ENCODE data around the gene MEST.
A peak's percentile ranks its signal among the peaks of the same experiment; 100 is the strongest.
"Not testable (repeated sequence)": the region's sequence is repeated elsewhere in the genome, so short reads cannot be mapped to it uniquely, and the experiment has no call there.

Gene MEST

DNA sequence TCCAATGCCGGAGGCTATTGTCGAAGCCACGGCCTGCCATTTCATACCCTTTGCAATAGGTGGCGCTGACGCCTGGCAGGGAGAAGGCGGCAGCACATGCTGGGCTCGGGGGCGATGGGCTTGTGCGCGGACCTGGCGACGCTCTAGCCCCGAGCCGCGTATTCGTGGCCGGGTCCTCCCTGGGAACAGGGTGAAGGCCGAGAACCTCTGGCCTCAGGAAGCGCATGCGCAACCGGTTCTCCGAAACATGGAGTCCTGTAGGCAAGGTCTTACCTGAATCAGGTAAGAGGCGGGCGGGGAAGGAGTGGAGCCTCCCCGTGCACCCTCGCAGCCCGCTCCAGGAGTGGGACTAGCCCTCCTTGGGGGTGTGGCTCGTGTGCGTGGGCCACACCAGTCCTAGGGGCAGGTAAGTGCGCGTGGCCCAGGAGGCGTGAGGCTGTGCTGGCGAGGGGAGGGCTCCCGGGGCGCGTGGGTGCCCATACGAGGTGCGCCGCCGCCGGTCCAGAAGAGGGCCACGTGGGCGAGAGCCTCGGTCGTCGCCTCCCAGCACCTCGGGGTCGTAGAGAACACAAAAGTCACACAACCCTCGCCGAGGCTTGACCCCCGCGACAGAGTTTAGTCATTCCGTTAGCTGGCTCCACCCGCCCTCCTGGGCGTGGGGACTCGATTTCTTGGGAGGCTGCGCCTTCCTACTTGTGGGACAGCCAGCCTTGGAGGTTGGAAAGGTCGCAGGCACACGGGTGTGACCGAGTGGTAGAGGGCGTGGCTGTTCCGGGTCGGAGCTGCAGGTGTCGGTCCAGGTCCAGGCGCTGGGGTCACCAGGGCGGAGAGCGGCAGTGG is 5.6 kb upstream of the MEST start:
- peak; percentile 71 for DNase-seq

GRCh38 chr7:130486954-130487436 is 4.9 kb upstream of the MEST start:
- no peak for DNase-seq

- DNase-seq, result no peak
Measured at GRCh38 chr7:130488392-130489139, 3.3 kb upstream of the MEST start.

DNA sequence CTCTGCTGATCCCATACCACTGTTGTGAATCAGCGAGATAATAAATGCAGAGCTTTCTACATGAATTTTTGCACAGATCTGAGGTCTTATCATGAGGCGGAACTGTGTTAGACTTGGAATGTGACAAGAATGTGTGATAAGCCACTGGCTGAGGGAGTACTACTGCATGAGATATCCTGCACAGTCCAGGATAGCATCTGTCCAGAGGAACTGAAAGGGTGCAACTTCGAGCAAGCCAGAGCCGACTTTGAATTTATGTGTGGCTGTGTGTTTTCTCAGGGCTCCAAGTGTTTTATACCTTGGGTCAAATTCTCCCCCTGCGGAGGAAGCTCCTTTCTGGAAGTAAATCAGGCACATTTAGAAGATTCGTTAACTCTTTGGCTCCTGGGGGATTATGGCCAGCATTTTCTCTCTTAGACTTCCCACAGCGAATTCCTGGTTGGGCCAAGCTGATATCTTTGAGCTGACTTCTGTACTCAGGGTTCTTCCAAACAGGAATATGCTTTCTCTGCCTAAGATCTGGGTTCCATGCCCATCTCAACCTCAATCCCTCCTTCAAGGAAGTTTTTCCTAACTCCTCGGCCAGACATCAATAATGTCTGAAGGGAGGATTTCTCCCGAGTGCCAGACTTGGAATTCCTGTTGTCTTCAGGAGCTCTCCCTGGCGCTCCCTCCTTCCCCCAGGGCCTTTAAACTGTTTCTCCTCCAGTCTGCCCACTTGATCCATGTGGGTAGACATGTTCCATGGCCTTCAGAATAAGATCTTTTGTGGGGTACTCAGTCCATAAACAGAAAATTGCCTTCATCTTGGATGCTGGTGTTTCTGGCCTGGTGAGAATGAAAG is 2.5 kb upstream of the MEST start:
- no peak for DNase-seq

DNA sequence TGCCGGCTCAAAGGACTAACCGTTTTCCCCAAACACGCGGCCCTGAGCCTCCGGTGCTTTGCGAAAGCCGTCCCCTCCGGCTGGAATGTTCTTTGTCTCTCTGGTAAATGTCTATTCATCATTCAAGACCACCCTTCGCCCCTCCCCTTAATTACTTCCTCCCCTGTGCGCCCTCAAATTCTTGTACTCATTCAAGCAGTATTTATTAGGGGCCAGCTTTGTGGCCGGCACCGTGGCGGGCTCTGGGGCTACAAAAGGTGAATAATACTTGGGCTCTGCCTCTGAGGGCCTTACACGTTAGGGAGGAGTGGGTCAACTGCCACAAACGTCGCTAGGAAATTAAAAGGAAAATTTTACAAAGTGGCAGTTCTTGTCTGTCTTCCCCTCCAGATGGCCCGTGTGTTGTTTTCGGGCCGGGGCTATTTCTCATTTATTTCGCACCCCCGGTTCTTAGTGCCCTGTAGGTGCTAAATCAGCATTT is 1.5 kb upstream of the MEST start:
- no peak for DNase-seq

GRCh38 chr7:130490888-130491804 is 739 bp upstream of the MEST start:
- DNase-seq, result peak; percentile 52

- DNase-seq, result peak; percentile 15
Measured at GRCh38 chr7:130492523-130493274, 814 bp downstream of the MEST start.

GRCh38 chr7:130493275-130493873 is 1.5 kb downstream of the MEST start:
- no peak for DNase-seq

DNA sequence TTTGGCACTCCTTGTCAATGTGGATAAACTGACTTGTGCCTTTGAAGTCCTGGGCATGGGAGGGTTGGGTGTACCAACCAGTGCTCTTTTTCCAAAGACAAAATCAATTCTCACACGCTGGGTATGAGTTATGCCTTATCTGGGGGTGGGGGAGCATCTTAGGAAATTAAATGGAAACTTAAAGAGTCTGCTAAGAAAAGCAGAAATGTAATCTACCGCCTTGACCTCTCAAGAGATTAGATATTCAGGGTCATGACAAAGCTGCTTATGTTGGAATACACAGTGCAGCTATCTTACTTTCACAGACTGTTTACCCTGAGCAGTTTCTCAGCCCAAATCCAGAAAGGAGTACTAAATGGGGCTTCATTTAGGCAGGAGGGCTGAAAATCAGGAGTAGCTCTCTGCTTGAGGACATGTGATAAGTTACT is 2.6 kb downstream of the MEST start:
- no peak for DNase-seq

DNA sequence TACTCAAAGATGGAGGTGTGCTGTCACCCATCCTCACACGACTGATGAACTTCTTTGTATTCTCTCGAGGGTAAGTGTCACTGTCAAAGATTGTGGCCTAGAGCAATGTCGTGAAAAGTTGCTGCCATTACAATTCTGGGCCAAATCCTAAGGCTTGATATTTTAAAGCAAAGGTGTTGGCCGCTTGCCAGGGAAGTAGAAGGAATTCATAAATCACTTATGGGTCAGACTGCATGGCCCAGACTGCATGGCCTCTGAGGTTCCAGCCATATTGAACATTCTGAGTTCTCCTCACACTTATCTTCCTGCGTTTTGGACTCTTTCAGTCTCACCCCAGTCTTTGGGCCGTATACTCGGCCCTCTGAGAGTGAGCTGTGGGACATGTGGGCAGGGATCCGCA is 8.6 kb downstream of the MEST start:
- no peak for DNase-seq

DNA sequence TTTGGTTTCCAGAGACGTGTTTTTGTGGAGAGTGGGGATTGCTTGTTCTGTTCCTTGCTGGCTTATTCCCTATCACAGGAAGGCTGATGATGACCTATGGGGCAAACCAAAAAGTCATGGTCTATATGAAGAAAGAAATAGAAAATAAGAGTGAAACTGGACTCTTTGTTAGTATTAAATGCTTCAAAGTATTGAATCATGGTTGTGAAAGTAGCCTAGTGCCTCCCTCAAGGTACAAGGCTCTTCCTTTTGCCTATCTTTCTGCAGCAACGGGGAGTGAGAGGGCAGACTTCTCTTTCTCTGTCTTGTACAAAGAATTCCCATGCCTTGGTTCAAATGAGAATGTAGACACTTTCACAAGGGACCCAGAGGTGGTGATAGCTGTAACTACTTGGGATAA is 9.0 kb downstream of the MEST start:
- DNase-seq, result no peak

GRCh38 chr7:130505753-130506152 is 13.9 kb downstream of the MEST start:
- no peak for DNase-seq

DNA sequence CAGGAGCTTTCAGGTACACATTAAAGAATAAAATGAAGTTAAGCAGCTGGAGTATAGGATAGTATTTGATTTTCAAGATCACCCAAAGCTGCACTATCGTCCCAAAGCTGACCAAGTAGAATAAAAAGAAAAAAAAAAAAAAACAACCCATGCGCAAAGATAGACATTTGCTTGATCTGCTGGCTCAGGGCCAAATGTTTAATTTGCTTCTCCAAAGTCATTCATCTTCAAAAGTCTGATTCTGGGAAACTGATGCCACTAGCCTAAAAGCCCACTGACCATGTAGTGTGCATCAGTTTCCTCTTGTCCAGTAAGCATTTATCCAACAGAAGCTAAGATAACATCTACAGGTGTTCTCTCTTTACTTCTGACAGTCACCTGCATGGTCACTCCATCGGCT is 14.5 kb downstream of the MEST start:
- DNase-seq, result no peak

DNA sequence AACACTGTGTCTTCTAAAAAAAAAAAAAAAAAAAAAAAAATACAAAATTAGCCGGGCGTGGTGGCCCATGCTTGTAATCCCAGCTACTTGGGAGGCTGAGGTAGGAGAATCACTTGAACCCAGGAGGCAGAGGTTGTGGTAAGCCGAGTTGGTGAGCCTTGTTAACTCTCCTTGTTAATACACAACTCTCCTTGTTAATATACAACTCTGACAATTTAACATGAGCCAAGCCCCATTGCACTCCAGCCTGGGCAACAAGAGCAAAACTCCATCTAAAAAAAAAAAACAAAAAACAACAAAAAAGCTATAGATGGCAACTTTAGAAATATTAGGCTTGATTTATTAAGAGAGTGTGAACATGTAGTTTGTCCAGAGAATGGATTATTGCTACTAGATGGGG is 20.2 kb downstream of the MEST start:
- not testable (repeated sequence) for DNase-seq

GRCh38 chr7:130513447-130513846 is 21.6 kb downstream of the MEST start:
- no peak for DNase-seq

DNA sequence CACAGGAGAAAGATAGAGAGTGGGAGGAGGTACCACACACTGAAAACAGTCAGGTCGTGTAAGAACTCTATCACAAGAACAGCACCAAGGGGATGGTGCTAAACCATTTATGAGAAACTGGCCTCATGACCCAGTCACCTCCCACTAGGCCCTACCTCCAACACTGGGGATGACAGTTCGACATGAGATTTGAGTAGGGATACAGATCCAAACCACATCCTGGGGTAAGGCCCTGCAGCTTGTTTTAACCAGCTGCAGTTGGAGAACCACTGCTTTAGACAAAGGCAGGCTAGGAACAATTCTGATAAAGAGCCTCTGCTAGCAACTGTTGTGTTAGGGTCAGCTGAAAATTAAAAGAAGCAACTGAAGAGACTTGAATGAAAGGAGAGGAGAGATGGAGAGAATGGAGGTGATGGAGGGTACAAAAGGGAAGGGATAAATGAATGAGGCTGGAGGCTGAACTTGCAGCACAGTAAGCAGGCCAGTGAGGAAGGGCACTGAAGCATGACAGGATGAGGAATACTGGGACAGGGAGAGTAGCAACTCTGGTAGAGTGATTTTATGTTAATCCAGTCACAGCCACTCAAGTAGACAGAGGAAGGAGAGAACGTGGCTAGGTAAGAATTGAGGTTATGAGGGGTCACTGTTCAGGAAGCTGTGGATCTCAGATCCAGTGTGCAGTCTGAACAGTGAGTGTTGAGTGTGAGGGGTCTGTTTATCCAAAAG is 23.6 kb downstream of the MEST start:
- DNase-seq, result no peak

DNA sequence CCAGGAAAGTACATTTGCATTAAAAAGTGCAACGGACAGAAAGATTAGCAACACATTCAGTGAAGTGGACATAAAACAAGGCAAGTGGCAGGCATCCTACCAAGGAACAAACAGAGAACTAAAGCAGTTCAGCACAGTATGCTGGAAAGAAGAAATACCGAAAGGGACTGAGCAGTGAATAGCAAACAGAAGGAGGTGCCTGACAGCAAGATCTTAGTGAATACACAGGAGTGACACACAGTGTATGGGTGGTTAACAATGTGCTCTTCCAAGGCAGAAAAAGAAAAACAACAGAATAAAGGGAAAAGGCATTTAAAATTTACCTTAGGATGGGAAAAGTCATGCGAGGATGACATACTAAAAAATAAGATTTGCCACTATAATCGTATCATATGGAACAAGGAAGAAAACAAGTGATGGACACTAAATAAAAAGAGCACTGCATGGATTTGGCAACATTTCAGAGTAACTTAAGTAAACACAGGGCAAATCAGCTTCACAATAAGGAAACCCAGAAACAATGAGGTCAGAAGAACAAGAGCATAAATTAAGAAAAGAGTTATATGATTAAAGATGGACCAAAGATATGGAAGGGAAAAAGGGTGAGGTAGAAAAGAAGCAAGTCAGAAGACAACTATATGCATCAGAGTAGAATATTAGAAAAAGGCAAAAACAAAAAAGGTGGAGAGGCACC is 29.5 kb downstream of the MEST start:
- no peak for DNase-seq

GRCh38 chr7:130523519-130524125 is 31.7 kb downstream of the MEST start:
- DNase-seq, result not testable (repeated sequence)

- no peak for DNase-seq
Measured at GRCh38 chr7:130524628-130525027, 32.7 kb downstream of the MEST start.
